WTC11 (cell line): ENCODE data around the gene TTC7B. TPM values are rescaled to one million over a fixed set of nuclear protein-coding genes. Genes with fewer than 3 reads are reported as not detected.
A peak's percentile ranks its signal among the peaks of the same experiment; 100 is the strongest.

ENCODE experiments used
- ATAC-seq: fragments of 200-7000 bp; cut with Tn5 transposase; 2 replicates; pipeline ENCODE4 v1.10.0; 2021; ENCODE audit warnings: mild to moderate bottlenecking, moderate library complexity
- CTCF ChIA-PET: fragments of 300-600 bp; sonication (Branson Sonifier 250); formaldehyde crosslinking; loops from one replicate; lab custom pipeline; 2021; ENCODE audit warnings: antibody characterized with exemption; lab: Charles Lee
- POLR2A ChIA-PET: fragments of 350-600 bp; sonication (Branson Sonifier 250); formaldehyde crosslinking; loops from one replicate; lab custom pipeline; 2021; ENCODE audit warnings: antibody characterized with exemption; lab: Charles Lee
- DNase-seq: peaks from one replicate; pipeline ENCODE4 v3.0.0; 2021; ENCODE audit warnings: low spot score
- H3K27ac Mint-ChIP-seq: 2 replicates; pipeline ENCODE4 v1.8.0; 2021; ENCODE audit warnings: mixed read lengths
- H3K27me3 Mint-ChIP-seq: 2 replicates; pipeline ENCODE4 v1.8.0; 2021; ENCODE audit warnings: low read depth, mild to moderate bottlenecking, moderate library complexity, mixed read lengths
- H3K36me3 Mint-ChIP-seq: 2 replicates; pipeline ENCODE4 v1.8.0; 2021; ENCODE audit warnings: mixed read lengths
- H3K4me1 Mint-ChIP-seq: 2 replicates; pipeline ENCODE4 v1.8.0; 2022; ENCODE audit warnings: mixed read lengths
- H3K4me3 Mint-ChIP-seq: 2 replicates; pipeline ENCODE4 v1.8.0; 2021; ENCODE audit warnings: mild to moderate bottlenecking, moderate library complexity, mixed read lengths
- H3K9me3 Mint-ChIP-seq: 2 replicates; pipeline ENCODE4 v1.8.0; 2021; ENCODE audit warnings: mixed read lengths
- ATF2 ChIP-seq: sonication (generic); formaldehyde crosslinking; IDR thresholded peaks from 2 replicates; pipeline ENCODE4 v1.8.1; 2022; ENCODE audit warnings: low read depth, missing genetic modification reagents, borderline replicate concordance
- CBFB ChIP-seq: sonication (generic); formaldehyde crosslinking; IDR thresholded peaks from 2 replicates; pipeline ENCODE4 v1.8.1; 2022; ENCODE audit warnings: mild to moderate bottlenecking, low read depth, missing genetic modification reagents
- CDX4 ChIP-seq: fragments of 250-450 bp; sonication (Bioruptor Pico); IDR thresholded peaks from 2 replicates; pipeline ENCODE4 v1.9.0; 2021; ENCODE audit warnings: moderate library complexity, mild to moderate bottlenecking, inconsistent platforms, borderline replicate concordance
- ELF4 ChIP-seq: sonication (generic); formaldehyde crosslinking; IDR thresholded peaks from 2 replicates; pipeline ENCODE4 v1.8.1; 2022; ENCODE audit warnings: low read depth, mild to moderate bottlenecking, moderate library complexity, missing genetic modification reagents
- EMX1 ChIP-seq: fragments of 250-450 bp; sonication (Bioruptor Pico); IDR thresholded peaks from 2 replicates; pipeline ENCODE4 v1.8.0; 2021; ENCODE audit warnings: mild to moderate bottlenecking
- KAT7 ChIP-seq: sonication (generic); formaldehyde crosslinking; IDR thresholded peaks from 2 replicates; pipeline ENCODE4 v1.8.1; 2023; ENCODE audit warnings: missing genetic modification reagents, mild to moderate bottlenecking, borderline replicate concordance
- MXD4 ChIP-seq: fragments of 250-450 bp; sonication (Bioruptor Pico); IDR thresholded peaks from 2 replicates; pipeline ENCODE4 v1.8.0; 2021; ENCODE audit warnings: mild to moderate bottlenecking, moderate library complexity, borderline replicate concordance
- MYBL2 ChIP-seq: sonication (generic); formaldehyde crosslinking; IDR thresholded peaks from 2 replicates; pipeline ENCODE4 v1.8.1; 2023; ENCODE audit warnings: mild to moderate bottlenecking, moderate library complexity, missing genetic modification reagents
- NFE2L1 ChIP-seq: sonication (generic); formaldehyde crosslinking; IDR thresholded peaks from 2 replicates; pipeline ENCODE4 v1.8.1; 2023; ENCODE audit warnings: missing genetic modification reagents
- NR2C2 ChIP-seq: sonication (generic); formaldehyde crosslinking; IDR thresholded peaks from 2 replicates; pipeline ENCODE4 v1.8.0; 2022; ENCODE audit warnings: mild to moderate bottlenecking, missing genetic modification reagents
- SP1 ChIP-seq: sonication (generic); formaldehyde crosslinking; conservative IDR thresholded peaks from 2 replicates; pipeline ENCODE4 v1.8.1; 2022; ENCODE audit warnings: missing genetic modification reagents
- ZMAT4 ChIP-seq: fragments of 250-450 bp; sonication (Bioruptor Pico); IDR thresholded peaks from 2 replicates; pipeline ENCODE4 v1.9.0; 2021; ENCODE audit warnings: mild to moderate bottlenecking
- ZNF121 ChIP-seq: sonication (generic); formaldehyde crosslinking; IDR thresholded peaks from 2 replicates; pipeline ENCODE4 v1.8.0; 2023; ENCODE audit warnings: missing genetic modification reagents
- ZNF219 ChIP-seq: sonication (generic); formaldehyde crosslinking; IDR thresholded peaks from 2 replicates; pipeline ENCODE4 v1.8.0; 2023; ENCODE audit warnings: missing genetic modification reagents, mild to moderate bottlenecking, borderline replicate concordance
- ZNF263 ChIP-seq: sonication (generic); formaldehyde crosslinking; IDR thresholded peaks from 2 replicates; pipeline ENCODE4 v1.8.1; 2022; ENCODE audit warnings: low read depth, mild to moderate bottlenecking, moderate library complexity, missing genetic modification reagents
- ZNF317 ChIP-seq: sonication (generic); formaldehyde crosslinking; IDR thresholded peaks from 2 replicates; pipeline ENCODE4 v1.8.1; 2023; ENCODE audit warnings: low read depth, mild to moderate bottlenecking, moderate library complexity, missing genetic modification reagents, borderline replicate concordance
- ZNF416 ChIP-seq: fragments of 250-450 bp; sonication (Bioruptor Pico); IDR thresholded peaks from 2 replicates; pipeline ENCODE4 v1.9.0; 2021; ENCODE audit warnings: mild to moderate bottlenecking, inconsistent platforms
- ZNF671 ChIP-seq: fragments of 250-450 bp; sonication (Bioruptor Pico); IDR thresholded peaks from 2 replicates; pipeline ENCODE4 v1.8.0; 2021; ENCODE audit warnings: mild to moderate bottlenecking
- ZSCAN18 ChIP-seq: fragments of 250-450 bp; sonication (Bioruptor Pico); IDR thresholded peaks from 2 replicates; pipeline ENCODE4 v2.1.2; 2022; ENCODE audit warnings: mild to moderate bottlenecking, moderate library complexity
- total RNA-seq: library from RNA; stranded (reverse); gene quantifications from 3 replicates; pipeline ENCODE4 v1.2.3, GENCODE V29; 2021
- TF ChIP-seq, protein P1 (sequence below): sonication (generic); formaldehyde crosslinking; IDR thresholded peaks from 2 replicates; pipeline ENCODE4 v1.8.1; 2022; ENCODE audit warnings: low read depth, mild to moderate bottlenecking, moderate library complexity, missing genetic modification reagents, borderline replicate concordance
- TF ChIP-seq, protein P2 (sequence below): sonication (generic); formaldehyde crosslinking; IDR thresholded peaks from 2 replicates; pipeline ENCODE4 v1.8.0; 2022; ENCODE audit warnings: mild to moderate bottlenecking, missing genetic modification reagents
- TF ChIP-seq, protein P3 (sequence below): fragments of 250-450 bp; sonication (Bioruptor Pico); IDR thresholded peaks from 2 replicates; pipeline ENCODE4 v1.9.0; 2021; ENCODE audit warnings: mild to moderate bottlenecking
- TF ChIP-seq, protein P4 (sequence below): sonication (generic); formaldehyde crosslinking; IDR thresholded peaks from 2 replicates; pipeline ENCODE4 v1.8.1; 2022; ENCODE audit warnings: mild to moderate bottlenecking, missing genetic modification reagents, moderate library complexity, borderline replicate concordance
- TF ChIP-seq, protein P5 (sequence below): sonication (generic); formaldehyde crosslinking; IDR thresholded peaks from 2 replicates; pipeline ENCODE4 v1.8.0; 2023; ENCODE audit warnings: missing genetic modification reagents
- TF ChIP-seq, protein P6 (sequence below): sonication (generic); formaldehyde crosslinking; IDR thresholded peaks from 2 replicates; pipeline ENCODE4 v1.8.0; 2022; ENCODE audit warnings: mild to moderate bottlenecking, missing genetic modification reagents

The TTC7B gene
- total RNA-seq, 1 experiment from 2014 or later, result 27.6 TPM

DNA sequence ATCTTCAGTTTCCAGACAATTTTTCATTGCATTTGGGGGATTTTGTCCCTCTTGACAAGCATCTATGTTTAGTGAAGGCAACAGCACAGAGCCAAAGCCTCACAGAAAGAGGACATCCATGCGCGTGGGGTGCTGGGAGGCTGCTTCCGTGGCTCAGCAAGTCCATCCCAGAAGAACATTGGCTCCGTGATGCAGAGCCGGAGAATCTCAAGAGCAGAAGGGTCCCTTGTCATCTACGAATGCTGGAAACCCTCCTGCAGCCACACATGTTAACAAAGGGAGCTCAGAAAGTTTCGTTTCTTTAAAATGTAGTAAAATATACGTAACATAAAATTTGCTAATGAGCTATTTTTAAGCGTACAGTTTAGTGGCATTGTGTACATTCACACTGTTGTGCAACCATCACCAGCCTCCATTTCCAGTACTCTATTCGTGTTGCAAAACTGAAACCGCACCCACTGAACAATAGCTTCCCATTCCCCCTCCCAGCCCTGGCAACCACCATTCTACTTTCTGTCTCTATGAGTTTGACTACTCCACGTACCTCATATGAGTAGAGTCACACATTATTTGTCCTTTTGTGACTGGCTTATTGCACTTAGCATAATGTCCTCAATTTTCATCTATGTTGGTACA, 185.9 kb downstream of the TTC7B start (continued):
- TF ChIP-seq ZMAT4, result no peak
- TF ChIP-seq, protein P1, sequence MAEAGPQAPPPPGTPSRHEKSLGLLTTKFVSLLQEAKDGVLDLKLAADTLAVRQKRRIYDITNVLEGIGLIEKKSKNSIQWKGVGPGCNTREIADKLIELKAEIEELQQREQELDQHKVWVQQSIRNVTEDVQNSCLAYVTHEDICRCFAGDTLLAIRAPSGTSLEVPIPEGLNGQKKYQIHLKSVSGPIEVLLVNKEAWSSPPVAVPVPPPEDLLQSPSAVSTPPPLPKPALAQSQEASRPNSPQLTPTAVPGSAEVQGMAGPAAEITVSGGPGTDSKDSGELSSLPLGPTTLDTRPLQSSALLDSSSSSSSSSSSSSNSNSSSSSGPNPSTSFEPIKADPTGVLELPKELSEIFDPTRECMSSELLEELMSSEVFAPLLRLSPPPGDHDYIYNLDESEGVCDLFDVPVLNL, result no peak
- TF ChIP-seq, protein P2, sequence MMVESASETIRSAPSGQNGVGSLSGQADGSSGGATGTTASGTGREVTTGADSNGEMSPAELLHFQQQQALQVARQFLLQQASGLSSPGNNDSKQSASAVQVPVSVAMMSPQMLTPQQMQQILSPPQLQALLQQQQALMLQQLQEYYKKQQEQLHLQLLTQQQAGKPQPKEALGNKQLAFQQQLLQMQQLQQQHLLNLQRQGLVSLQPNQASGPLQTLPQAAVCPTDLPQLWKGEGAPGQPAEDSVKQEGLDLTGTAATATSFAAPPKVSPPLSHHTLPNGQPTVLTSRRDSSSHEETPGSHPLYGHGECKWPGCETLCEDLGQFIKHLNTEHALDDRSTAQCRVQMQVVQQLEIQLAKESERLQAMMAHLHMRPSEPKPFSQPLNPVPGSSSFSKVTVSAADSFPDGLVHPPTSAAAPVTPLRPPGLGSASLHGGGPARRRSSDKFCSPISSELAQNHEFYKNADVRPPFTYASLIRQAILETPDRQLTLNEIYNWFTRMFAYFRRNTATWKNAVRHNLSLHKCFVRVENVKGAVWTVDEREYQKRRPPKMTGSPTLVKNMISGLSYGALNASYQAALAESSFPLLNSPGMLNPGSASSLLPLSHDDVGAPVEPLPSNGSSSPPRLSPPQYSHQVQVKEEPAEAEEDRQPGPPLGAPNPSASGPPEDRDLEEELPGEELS, result no peak
- TF ChIP-seq EMX1, result no peak
- TF ChIP-seq NFE2L1 (CRISPR knock-in tag), result no peak
- no peak for TF ChIP-seq NR2C2 (CRISPR knock-in tag)
- TF ChIP-seq ZNF219 (CRISPR knock-in tag), result no peak
- TF ChIP-seq MXD4 (CRISPR knock-in tag), result no peak
- TF ChIP-seq MYBL2, result no peak
- no peak for TF ChIP-seq ZSCAN18
- TF ChIP-seq ZNF671, result no peak
- TF ChIP-seq ATF2 (CRISPR knock-in tag), result no peak
- no peak for TF ChIP-seq ELF4 (CRISPR knock-in tag)
- TF ChIP-seq, all 79 proteins: peak for 0

GRCh38 chr14:90629471-90629870, 186.8 kb downstream of the TTC7B start:
- no peaks in the 10 kb centered on the region for H3K27me3 Mint-ChIP-seq
- ChIA-PET POLR2A (no interaction called here), CTCF (no interaction called here)
- peaks cover 38% of the 10 kb centered on the region for H3K4me1 Mint-ChIP-seq
- H3K9me3 Mint-ChIP-seq, result peaks cover 5% of the 10 kb centered on the region
- ATAC-seq (no peak), DNase-seq (no peak)
- no peak overlapping the region for H3K4me3 Mint-ChIP-seq
- no peaks in the 10 kb centered on the region for H3K36me3 Mint-ChIP-seq
- TF ChIP-seq ZNF416 (CRISPR knock-in tag), result no peak
- TF ChIP-seq, protein P3, sequence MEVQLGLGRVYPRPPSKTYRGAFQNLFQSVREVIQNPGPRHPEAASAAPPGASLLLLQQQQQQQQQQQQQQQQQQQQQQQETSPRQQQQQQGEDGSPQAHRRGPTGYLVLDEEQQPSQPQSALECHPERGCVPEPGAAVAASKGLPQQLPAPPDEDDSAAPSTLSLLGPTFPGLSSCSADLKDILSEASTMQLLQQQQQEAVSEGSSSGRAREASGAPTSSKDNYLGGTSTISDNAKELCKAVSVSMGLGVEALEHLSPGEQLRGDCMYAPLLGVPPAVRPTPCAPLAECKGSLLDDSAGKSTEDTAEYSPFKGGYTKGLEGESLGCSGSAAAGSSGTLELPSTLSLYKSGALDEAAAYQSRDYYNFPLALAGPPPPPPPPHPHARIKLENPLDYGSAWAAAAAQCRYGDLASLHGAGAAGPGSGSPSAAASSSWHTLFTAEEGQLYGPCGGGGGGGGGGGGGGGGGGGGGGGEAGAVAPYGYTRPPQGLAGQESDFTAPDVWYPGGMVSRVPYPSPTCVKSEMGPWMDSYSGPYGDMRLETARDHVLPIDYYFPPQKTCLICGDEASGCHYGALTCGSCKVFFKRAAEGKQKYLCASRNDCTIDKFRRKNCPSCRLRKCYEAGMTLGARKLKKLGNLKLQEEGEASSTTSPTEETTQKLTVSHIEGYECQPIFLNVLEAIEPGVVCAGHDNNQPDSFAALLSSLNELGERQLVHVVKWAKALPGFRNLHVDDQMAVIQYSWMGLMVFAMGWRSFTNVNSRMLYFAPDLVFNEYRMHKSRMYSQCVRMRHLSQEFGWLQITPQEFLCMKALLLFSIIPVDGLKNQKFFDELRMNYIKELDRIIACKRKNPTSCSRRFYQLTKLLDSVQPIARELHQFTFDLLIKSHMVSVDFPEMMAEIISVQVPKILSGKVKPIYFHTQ (CRISPR knock-in tag), result no peak
- TF ChIP-seq, protein P4, sequence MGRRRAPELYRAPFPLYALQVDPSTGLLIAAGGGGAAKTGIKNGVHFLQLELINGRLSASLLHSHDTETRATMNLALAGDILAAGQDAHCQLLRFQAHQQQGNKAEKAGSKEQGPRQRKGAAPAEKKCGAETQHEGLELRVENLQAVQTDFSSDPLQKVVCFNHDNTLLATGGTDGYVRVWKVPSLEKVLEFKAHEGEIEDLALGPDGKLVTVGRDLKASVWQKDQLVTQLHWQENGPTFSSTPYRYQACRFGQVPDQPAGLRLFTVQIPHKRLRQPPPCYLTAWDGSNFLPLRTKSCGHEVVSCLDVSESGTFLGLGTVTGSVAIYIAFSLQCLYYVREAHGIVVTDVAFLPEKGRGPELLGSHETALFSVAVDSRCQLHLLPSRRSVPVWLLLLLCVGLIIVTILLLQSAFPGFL (CRISPR knock-in tag), result no peak
- TF ChIP-seq KAT7 (CRISPR knock-in tag), result no peak
- no peak for TF ChIP-seq CBFB (CRISPR knock-in tag)
- TF ChIP-seq, protein P5, sequence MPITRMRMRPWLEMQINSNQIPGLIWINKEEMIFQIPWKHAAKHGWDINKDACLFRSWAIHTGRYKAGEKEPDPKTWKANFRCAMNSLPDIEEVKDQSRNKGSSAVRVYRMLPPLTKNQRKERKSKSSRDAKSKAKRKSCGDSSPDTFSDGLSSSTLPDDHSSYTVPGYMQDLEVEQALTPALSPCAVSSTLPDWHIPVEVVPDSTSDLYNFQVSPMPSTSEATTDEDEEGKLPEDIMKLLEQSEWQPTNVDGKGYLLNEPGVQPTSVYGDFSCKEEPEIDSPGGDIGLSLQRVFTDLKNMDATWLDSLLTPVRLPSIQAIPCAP (CRISPR knock-in tag), result no peak
- TF ChIP-seq ZNF121 (CRISPR knock-in tag), result no peak
- no peak for TF ChIP-seq ZNF263
- no peak for TF ChIP-seq SP1
- no peak for TF ChIP-seq CDX4 (CRISPR knock-in tag)
- TF ChIP-seq, protein P6, sequence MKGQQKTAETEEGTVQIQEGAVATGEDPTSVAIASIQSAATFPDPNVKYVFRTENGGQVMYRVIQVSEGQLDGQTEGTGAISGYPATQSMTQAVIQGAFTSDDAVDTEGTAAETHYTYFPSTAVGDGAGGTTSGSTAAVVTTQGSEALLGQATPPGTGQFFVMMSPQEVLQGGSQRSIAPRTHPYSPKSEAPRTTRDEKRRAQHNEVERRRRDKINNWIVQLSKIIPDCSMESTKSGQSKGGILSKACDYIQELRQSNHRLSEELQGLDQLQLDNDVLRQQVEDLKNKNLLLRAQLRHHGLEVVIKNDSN (CRISPR knock-in tag), result no peak
- TF ChIP-seq ZNF317 (CRISPR knock-in tag), result no peak
- 0 out of 2 replicates have a peak overlapping the region, but pooled peaks have one; percentile 20 for H3K27ac Mint-ChIP-seq
